ENCODE results near the gene BTBD1.
"Not testable (repeated sequence)": the region's sequence is repeated elsewhere in the genome, so short reads cannot be mapped to it uniquely, and the experiment has no call there.

The BTBD1 gene

DNA sequence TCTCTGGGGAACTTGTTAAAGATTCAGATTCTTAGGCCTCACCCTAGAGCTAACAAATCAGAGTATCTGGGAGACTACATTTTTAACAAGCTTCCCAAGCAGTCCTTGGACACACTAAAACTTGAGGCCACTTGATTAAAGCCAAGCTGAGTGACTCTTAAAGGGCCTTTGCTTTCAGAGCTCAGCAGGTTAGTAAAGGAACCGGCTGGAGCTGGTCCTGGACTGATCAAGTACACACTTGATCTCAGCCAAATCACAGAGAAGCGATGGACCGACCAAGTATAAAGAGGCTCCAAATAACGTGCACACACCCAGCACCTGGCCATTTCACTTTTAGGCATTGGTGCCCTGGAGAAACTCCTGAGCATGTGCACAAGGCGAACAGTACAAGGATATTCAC, 27.5 kb upstream of the BTBD1 start:
- no peak for DNase-seq (ENCODE audit: low read depth in 2 of 2)

DNA sequence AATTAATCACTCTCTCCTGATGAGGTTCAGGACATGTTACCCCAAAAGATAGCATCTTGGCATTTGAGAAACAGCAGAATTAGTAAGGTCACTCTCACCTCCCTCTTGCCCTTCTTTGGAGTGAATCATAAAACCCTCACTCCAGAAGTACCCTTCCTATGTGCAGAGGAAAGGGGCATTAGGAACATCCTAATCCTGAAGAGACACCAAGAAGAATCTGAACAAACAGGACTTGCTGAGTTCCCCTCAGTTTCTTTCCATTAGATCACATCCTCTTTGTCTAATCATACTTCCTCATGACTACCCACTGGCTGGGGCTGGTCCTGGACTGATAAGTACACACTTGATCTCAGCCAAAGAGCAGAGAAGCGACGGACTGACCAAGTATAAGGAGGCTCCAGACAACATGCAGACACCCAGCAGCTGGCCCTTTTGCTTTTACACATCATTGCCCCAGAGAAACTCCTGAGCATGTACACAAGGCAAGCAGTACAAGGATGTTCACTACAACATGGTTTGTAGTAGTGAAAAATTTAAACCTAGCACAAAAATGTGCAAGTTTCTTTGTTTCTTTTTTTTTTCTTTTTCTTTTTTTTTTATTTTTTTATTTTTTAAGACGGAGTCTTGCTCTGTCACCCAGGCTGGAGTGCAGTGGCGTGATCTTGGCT, 25.4 kb upstream of the BTBD1 start:
- no peak for DNase-seq (ENCODE audit: low read depth in 2 of 2)

DNA sequence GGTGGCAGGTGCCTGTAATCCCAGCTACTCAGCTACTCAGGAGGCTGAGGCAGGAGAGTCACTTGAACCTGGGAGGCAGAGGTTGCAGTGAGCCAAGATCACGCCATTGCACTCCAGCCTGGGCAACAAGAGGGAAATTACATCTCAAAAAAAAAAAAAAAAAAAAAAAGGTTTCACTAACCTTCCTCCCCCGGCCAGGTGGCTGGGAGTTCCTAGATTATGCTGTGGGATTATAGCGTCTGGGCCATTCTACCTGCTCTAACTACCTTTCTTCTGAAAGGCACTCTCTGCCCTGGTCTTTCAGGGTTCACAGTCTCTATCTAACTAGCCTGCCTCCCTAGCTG, 24.9 kb upstream of the BTBD1 start:
- not testable (repeated sequence) for DNase-seq (ENCODE audit: low read depth in 2 of 2)

DNA sequence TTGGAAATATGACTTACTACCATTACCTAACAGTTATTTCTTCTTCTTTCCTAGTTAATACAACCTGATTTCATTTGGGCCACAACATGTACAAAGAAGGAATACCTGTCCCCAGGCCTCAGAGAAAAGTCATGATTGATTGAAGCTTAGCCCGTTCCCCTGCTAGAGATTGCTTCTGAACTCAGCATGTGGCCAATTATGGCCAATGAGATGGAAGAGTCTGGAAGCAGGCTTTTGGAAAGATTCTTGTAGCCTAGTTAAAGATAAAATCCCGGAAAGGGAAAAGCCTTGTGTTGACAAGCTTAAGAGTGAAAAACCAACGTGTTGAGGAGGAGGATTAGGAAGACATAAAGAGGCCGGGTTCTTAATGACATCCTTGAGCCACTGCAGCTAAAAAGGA, 23.4 kb upstream of the BTBD1 start:
- no peak for DNase-seq (ENCODE audit: low read depth in 2 of 2)

DNA sequence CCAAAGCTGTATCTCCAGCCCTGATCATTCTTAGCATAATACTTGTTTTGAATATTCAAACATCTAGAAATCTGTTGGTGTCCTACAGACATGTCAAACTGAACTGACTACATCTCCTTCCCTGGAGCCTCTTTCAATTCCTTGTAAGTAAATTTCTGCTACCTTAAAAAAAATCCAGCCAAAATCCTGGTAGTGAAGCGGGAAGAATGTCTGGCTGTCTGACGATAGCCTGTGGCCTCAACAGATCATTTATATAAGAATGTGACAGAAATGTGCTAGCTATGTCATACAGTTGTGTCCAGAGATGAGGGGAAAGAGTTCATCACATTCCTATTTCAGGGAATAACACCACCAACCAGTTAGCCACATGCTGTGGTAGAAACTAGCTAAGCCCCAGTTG, 21.8 kb upstream of the BTBD1 start:
- no peak for DNase-seq (ENCODE audit: low read depth in 2 of 2)

DNA sequence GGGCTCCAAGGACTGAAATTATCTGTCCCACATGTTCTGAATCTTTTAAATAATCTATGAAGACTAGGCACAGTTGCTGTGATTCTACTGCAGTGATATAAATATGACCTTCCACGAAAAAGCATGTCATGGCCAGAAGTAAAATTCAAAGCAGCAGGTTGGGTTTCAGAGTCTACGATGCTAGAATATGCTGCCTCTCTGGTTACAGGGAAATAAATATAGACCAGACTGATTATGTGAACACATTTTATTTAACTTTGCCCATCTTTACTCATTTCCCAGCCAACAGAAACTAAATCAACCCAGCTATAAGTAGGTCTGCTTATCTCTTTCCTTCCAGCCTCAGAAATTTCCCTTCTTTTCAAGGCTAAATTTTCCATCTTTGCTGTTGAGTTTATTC, 20.5 kb upstream of the BTBD1 start:
- no peak for DNase-seq (ENCODE audit: low read depth in 2 of 2)

DNA sequence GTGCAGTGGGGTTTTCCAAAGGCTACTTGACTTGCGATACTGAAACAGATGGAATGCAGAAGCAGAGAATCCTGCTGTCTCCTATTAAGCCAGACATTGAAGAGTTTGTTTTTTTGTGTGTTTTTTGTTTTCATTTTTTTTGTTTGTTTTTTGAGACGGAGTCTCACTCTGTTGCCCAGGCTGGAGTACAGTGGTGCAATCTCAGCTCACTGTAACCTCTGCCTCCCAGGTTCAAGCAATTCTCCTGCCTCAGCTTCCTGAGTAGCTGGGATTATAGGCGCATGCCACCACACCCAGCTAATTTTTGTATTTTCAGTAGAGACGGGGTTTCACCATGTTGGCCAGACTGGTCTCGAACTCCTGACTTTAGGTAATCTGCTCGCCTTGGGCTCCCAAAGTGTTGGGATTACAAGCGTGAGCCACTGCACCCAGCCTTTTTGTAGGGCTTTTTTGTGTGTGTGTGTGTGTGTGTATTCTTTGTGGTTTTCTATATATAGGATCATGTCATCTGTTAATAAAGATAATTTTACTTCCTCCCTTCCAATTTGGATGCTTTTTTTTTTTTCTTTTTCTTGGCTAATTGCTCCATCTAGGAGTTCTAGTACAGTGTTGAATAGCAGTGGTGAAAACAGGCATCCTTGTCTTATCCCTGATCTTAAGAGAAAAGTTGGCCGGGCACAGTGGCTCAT, 19.0 kb upstream of the BTBD1 start:
- not testable (repeated sequence) for DNase-seq (ENCODE audit: low read depth in 2 of 2)

DNA sequence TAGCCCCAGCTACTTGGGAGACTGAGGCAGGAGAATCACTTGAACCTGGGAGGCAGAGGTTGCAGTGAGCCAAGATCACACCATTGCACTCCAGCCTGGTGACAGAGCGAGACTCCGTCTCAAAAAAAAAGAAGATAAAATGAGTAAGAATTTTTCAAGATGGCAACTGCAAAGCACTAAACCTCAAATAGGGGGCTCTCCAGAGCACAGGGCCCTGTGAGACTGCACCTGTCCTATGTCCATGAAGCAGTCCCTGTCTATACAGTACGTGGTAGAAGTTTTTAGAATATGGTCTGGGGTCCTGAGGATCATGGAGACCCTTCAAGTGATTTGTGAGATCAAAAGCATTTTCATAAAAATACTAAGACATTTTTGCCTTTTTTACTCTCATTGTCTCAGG, 18.4 kb upstream of the BTBD1 start:
- DNase-seq (ENCODE audit: low read depth in 2 of 2), result not testable (repeated sequence)

DNA sequence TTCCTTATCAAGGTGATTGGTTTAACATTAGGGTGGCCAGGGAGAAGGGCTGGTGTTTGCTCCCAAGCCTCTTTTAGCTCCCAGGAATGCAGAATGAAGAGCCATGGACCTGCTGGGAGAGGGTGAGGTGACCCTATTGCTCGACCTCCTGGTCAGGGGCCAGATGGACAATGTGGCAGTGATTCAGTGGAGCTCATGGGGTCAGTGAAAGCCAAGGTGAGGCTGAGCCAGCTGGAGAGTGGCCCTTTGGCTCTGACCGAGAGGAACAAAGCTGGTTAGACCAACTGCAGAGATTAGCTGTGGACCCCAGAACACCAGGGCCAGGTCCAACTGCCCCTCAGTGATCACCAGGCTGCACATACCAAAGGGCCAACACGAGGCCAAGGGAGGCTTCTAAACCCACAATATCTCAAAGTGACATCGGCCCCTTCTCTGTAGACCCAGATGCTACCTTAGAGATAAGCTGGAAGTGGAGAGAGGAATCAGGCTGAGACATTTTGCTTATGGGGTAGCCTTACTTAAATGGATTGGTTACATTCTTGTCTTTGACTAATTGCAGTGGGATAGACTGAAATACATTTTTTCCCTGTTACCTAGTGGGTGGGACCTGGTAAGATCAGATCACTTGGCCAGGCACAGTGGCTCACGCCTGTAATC, 15.8 kb upstream of the BTBD1 start:
- no peak for DNase-seq (ENCODE audit: low read depth in 2 of 2)

DNA sequence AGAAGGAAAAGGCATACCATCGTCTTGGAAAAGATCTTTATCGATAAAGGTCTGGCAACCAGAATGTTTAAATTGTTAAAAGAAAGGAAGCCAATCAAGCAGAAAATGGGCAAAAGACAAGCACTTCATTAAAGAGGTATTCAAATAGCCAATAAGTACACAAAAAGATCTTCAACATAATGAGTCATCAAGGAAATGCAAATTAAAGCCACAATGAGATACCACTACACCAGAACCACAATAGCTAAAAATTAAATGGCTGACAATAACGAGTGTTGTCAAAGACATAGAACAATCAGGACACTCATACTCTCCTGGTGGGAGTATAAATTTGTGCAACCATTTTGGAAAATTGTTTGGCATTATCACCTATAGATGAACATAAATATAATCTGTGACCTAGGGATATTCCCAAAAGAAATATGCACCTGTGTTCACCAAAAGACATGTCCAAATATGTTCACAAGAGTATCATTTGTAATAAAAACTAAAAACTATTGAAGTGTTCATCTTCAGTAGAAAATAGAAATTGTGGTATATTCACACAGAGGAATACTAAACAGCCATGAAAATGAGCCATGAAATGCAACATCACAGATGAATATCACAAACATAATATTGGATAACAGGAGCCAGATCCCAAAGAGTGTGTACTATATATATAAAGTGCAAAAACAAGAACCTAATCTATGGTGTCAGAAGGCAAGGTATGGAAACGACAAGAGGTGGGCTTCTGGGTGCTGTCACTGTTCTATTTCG, 14.4 kb upstream of the BTBD1 start:
- no peak for DNase-seq (ENCODE audit: low read depth in 2 of 2)

DNA sequence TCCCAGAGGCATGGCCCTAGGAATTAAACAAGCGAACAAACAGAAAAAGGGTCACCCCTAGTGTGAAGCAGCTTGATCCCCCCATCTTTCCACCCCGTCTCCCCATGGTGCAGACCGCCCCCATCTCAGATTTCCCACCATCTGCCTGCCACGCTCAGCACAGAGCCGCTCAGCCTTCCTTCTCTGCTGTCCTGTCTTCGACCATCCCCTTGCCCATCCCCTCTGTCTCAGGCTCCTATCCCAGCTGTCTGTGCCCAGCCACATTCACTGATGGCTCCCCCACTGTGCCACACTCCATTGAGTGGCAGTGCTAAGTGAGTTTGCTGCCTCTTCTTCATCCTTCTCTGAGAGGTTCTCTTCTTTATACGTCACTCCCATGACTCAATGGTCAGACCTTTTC, 11.7 kb upstream of the BTBD1 start:
- no peak for DNase-seq (ENCODE audit: low read depth in 2 of 2)

DNA sequence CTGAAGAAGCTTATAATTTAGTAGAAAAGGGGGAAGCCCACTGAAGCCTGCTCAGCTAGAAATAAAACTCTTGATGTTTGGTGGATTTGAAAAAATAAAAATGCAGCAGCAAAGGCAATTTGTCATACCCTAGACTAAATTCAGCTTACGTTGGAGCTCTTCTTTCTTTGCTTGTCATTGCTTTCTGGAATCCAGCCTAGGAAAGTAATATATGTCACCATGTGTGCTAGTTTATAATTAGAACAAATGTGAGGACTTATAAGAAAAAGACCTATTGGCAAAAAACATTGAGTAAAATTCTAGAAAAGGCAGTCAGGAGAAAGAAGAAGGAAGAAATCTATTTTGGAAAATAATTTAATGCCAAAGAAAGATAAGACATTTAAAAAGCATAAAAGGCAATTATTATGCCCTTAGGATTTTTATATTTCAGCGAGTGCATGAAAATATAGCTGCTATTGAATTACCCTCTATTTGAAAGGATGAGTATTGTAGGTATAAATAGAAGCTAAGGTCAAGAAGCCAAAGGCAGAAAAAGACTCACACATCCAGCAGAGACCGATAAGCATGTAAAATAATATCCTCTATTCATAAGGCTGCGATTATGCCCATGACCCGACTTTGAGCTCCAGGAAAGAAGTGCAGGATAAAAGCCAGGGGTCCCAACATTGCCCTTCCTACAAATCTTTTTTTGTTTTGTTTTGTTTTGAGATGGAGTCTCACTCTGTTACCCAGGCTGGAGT, 10.6 kb upstream of the BTBD1 start:
- no peak for DNase-seq (ENCODE audit: low read depth in 2 of 2)

DNA sequence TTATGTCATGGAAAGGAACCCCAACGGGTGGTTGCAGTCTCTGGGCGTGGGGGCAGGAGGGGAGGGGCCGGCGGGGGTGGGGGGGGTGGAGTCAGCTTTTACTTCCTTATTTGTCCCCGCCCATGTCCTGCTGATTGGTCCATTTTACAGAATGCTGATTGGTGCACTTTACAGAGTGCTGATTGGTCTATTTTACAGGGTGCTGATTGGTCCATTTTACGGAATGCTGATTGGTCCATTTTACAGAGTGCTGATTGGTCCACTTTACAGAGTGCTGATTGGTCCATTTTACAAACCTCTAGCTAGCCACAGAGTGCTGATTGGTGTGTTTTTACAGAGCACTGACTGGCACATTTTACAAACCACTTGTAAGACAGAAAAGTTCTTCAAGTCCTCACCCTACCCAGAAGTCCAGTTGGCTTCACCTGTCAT, 2.2 kb upstream of the BTBD1 start:
- not testable (repeated sequence) for DNase-seq (ENCODE audit: low read depth in 2 of 2)

DNA sequence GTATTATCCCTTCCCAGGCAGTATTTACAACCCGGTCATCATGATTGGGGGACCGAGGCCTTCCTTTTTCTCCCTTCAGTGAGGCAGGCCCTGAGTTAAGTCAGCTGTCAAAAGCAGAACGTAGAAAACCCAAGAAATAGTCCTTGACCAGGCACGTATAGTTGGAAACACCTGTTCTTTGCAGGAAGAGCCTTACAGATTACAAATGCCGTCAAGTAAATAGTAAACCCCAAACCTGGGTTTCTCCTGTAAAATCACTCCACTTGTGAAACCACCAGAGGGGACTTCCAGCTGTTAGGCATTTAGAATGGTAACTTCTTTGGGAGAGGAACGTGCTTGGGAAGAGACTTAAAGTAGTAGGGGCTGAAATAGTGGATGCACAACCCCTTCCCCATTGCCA, 1.0 kb upstream of the BTBD1 start:
- no peak for DNase-seq (ENCODE audit: low read depth in 2 of 2)

DNA sequence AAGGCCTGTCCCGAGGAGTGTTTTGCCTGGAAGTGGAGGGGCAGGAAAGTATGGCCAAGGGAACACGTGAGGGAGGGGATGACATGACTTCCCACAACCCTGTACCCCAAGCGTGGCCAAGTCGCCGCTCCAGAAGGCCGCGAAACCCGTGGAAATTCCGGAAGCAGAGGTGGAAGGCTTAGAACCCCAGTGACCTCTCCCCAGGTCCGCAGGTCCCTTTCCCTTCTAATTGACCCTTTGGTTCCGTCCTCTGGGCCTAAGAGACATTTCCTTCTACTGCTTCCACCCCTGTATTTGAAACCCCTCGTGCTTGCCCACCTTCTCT, 548 bp upstream of the BTBD1 start:
- no peak for DNase-seq (ENCODE audit: low read depth in 2 of 2)

DNA sequence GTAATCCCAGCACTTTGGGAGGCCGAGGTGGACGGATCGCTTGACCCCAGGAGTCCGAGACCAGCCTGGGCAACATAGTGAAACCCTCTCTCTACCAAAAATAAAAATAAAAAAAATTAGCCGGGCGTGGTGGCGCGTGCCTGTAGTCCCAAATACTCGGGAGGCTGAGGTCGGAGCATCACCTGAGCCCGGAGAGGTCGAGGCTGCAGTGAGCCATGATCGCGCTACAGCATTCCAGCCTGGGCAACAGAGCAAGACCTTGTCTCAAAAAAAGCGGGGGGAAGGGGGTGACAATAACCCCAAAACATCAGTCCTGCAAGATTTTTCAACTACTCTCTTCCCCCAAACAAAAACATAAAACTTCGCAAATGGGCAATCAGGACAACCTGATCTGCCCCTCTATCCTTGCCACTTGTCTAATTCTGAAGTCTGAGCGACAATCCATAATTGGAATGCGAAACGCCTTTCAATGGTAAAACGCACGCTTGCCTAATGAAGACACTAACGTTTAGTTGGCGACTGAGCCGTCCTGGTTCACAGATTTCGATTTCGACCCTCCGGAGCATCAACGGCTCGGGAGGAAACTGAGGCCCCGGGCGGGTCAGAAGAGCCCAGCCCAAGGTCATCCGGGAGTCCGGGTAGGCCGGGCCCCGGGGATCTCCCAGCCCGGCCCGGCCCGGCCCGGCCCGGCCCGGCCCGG, 868 bp downstream of the BTBD1 start:
- DNase-seq (ENCODE audit: low read depth in 2 of 2), result no peak

DNA sequence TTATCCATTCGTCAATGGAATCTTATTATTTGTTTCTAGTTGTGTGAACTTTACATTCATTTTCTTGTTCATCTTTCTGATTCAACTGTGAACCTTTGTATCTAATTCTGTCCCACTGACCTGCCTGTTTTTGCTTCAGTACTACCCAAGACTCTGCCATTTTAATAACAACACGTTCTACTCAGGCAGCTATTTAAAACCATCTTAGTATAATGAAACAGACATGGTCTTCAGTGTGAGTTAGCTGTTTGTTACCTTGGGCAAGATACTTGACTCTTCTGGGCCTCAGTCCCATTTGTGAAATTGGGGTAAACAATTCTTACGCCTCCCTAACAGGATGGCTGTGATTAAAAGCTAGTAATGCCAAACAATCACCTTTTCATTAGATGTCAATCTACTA, 1.6 kb downstream of the BTBD1 start:
- no peak for DNase-seq (ENCODE audit: low read depth in 2 of 2)

DNA sequence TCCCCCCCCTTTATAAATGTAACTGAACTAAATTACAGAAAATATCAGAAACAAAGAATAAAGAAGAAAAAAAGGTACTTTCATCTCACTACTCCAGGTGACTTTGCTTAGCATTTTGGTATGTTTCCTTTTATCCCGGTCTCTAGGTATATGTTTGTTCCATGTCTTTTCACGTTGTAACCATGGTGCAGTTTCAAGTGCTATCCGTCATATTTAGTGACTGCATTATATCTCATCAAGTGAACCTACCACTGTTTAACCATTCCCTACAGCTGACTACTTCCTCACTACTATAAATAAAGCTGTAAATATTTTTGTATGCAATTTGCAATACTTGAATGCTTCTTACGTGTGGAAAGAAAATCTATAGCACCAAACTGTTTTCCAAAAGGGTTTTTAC, 2.2 kb downstream of the BTBD1 start:
- no peak for DNase-seq (ENCODE audit: low read depth in 2 of 2)

DNA sequence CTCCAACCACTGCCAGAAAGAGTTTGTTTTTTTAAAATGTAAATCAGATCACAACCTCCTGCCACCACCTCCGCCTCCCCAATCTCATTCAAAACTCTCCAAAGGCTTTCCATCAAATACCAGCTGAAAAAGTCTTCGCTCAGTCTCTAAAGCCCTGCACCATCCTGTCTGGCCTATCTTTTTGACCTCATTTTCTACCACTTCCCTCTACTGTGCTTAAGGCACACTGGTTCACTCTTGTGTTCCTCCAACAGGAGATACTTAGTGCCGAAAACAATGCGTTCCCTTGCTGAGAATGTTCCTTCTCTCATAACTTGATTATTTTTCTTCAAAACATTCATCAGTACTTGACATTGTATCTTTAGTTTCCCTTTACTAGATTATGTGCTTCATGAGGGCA, 3.5 kb downstream of the BTBD1 start:
- DNase-seq (ENCODE audit: low read depth in 2 of 2), result no peak

DNA sequence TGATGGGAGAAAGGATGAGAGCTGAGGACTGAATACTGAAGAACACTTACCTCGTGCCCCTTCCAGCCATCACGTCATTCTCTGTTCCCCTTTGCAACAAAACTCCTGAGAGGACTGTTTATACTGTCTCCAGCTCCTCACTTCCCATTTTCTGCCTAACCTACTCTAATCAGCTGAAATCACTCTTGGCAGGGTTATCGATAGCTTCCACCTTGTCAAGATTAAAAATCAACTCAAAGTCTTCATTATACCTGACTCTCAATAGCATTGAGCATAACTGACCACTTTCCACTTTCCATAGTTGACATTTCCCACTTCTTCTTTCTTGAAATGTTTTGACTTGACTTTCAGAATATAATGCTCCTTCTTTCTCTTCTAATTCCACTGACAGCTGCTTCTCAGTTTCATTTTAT, 4.3 kb downstream of the BTBD1 start:
- DNase-seq (ENCODE audit: low read depth in 2 of 2), result no peak

DNA sequence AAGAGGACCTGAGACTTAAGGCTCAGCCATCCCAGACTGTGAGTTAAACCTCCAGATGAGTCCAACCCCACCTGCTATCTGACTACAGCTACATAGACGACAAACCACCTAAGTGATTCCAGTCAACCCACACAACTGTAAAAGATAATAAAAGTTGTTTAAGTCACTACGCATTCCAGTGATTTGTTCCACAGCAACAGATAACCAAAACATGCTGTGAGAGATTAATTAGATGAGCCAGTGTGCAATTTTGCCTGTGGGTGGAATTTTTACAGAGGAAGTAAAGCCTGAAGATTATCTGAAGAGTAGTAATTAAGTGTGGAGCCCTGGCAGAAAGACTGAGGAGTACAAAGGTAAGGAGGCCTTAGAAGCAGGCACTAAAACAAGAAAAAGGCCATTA, 5.4 kb downstream of the BTBD1 start:
- DNase-seq (ENCODE audit: low read depth in 2 of 2), result no peak
